A549 (cell line): ENCODE results near the gene ZNF438.

Experiments
- CEBPB ChIP-seq, 2 experiments: fragments of >200 bp in 1 of 2; sonication (Bioruptor Twin) in 1 of 2; formaldehyde crosslinking in 1 of 2; IDR thresholded peaks; 2 replicates each; pipeline ENCODE4 v1.6.1; 2012 to 2016
- CTCF ChIP-seq: fragments of >200 bp; sonication (Bioruptor Twin); formaldehyde crosslinking; IDR thresholded peaks from 3 replicates; pipeline ENCODE4 v1.5.1; 2016
- JUNB ChIP-seq: fragments of >200 bp; sonication (Bioruptor Twin); formaldehyde crosslinking; IDR thresholded peaks from 2 replicates; pipeline ENCODE4 v1.6.1; 2016

GRCh38 chr10:30940256-30940655 is 91.4 kb downstream of the ZNF438 start:
- no peak for TF ChIP-seq CTCF
- no peak for TF ChIP-seq JUNB
- no peak for TF ChIP-seq CEBPB (IDR thresholded peaks at IDR 0.05)
